WTC11 (cell line): ENCODE results near the gene WNK2. TPM values are rescaled to one million over a fixed set of nuclear protein-coding genes. Genes with fewer than 3 reads are reported as not detected.
A peak's percentile ranks its signal among the peaks of the same experiment; 100 is the strongest.

Experiments used
- ATAC-seq: fragments of 200-7000 bp; cut with Tn5 transposase; 2 replicates; pipeline ENCODE4 v1.10.0; 2021; ENCODE audit warnings: mild to moderate bottlenecking, moderate library complexity
- CTCF ChIA-PET: fragments of 300-600 bp; sonication (Branson Sonifier 250); formaldehyde crosslinking; loops from one replicate; lab custom pipeline; 2021; ENCODE audit warnings: antibody characterized with exemption; lab: Charles Lee
- POLR2A ChIA-PET: fragments of 350-600 bp; sonication (Branson Sonifier 250); formaldehyde crosslinking; loops from one replicate; lab custom pipeline; 2021; ENCODE audit warnings: antibody characterized with exemption; lab: Charles Lee
- DNase-seq: peaks from one replicate; pipeline ENCODE4 v3.0.0; 2021; ENCODE audit warnings: low spot score
- H3K27ac Mint-ChIP-seq: 2 replicates; pipeline ENCODE4 v1.8.0; 2021; ENCODE audit warnings: mixed read lengths
- H3K27me3 Mint-ChIP-seq: 2 replicates; pipeline ENCODE4 v1.8.0; 2021; ENCODE audit warnings: low read depth, mild to moderate bottlenecking, moderate library complexity, mixed read lengths
- H3K36me3 Mint-ChIP-seq: 2 replicates; pipeline ENCODE4 v1.8.0; 2021; ENCODE audit warnings: mixed read lengths
- H3K4me1 Mint-ChIP-seq: 2 replicates; pipeline ENCODE4 v1.8.0; 2022; ENCODE audit warnings: mixed read lengths
- H3K4me3 Mint-ChIP-seq: 2 replicates; pipeline ENCODE4 v1.8.0; 2021; ENCODE audit warnings: mild to moderate bottlenecking, moderate library complexity, mixed read lengths
- H3K9me3 Mint-ChIP-seq: 2 replicates; pipeline ENCODE4 v1.8.0; 2021; ENCODE audit warnings: mixed read lengths
- AR ChIP-seq: fragments of 250-450 bp; sonication (Bioruptor Pico); IDR thresholded peaks from 2 replicates; pipeline ENCODE4 v1.9.0; 2021; ENCODE audit warnings: mild to moderate bottlenecking
- CREM ChIP-seq: sonication (generic); formaldehyde crosslinking; IDR thresholded peaks from 2 replicates; pipeline ENCODE4 v1.8.1; 2022; ENCODE audit warnings: mild to moderate bottlenecking, missing genetic modification reagents, moderate library complexity
- GTF2I ChIP-seq: fragments of 250-450 bp; sonication (Bioruptor Pico); conservative IDR thresholded peaks from 2 replicates; pipeline ENCODE4 v1.4.0; 2021; ENCODE audit warnings: mild to moderate bottlenecking
- IRF2 ChIP-seq: sonication (generic); formaldehyde crosslinking; IDR thresholded peaks from 2 replicates; pipeline ENCODE4 v1.8.0; 2022; ENCODE audit warnings: low read depth, missing genetic modification reagents, borderline replicate concordance
- MLX ChIP-seq: sonication (generic); formaldehyde crosslinking; IDR thresholded peaks from 2 replicates; pipeline ENCODE4 v1.8.1; 2023; ENCODE audit warnings: mild to moderate bottlenecking, missing genetic modification reagents, moderate library complexity
- ZBTB21 ChIP-seq: sonication (generic); formaldehyde crosslinking; IDR thresholded peaks from 2 replicates; pipeline ENCODE4 v1.8.1; 2023; ENCODE audit warnings: mild to moderate bottlenecking, missing genetic modification reagents, borderline replicate concordance
- ZNF263 ChIP-seq: sonication (generic); formaldehyde crosslinking; IDR thresholded peaks from 2 replicates; pipeline ENCODE4 v1.8.1; 2022; ENCODE audit warnings: low read depth, mild to moderate bottlenecking, moderate library complexity, missing genetic modification reagents
- ZNF423 ChIP-seq: fragments of 250-450 bp; sonication (Bioruptor Pico); IDR thresholded peaks from 2 replicates; pipeline ENCODE4 v2.1.2; 2022; ENCODE audit warnings: mild to moderate bottlenecking, moderate library complexity
- total RNA-seq: library from RNA; stranded (reverse); gene quantifications from 3 replicates; pipeline ENCODE4 v1.2.3, GENCODE V29; 2021
- TF ChIP-seq, protein P1 (sequence below): fragments of 250-450 bp; sonication (Bioruptor Pico); IDR thresholded peaks from 2 replicates; pipeline ENCODE4 v2.1.2; 2022; ENCODE audit warnings: mild to moderate bottlenecking, moderate library complexity
- TF ChIP-seq, protein P2 (sequence below): sonication (generic); formaldehyde crosslinking; IDR thresholded peaks from 2 replicates; pipeline ENCODE4 v1.8.0; 2023; ENCODE audit warnings: mild to moderate bottlenecking, missing genetic modification reagents
- TF ChIP-seq, protein P3 (sequence below): sonication (generic); formaldehyde crosslinking; IDR thresholded peaks from 2 replicates; pipeline ENCODE4 v1.8.0; 2022; ENCODE audit warnings: mild to moderate bottlenecking, missing genetic modification reagents
- TF ChIP-seq, protein P4 (sequence below): sonication (generic); formaldehyde crosslinking; IDR thresholded peaks from 2 replicates; pipeline ENCODE4 v1.8.1; 2023; ENCODE audit warnings: mild to moderate bottlenecking, missing genetic modification reagents
- TF ChIP-seq, protein P5 (sequence below): fragments of 250-450 bp; sonication (Bioruptor Pico); IDR thresholded peaks from 2 replicates; pipeline ENCODE4 v1.9.0; 2021; ENCODE audit warnings: moderate library complexity, mild to moderate bottlenecking, inconsistent platforms, borderline replicate concordance
- TF ChIP-seq, protein P6 (sequence below): fragments of 200-600 bp; IDR thresholded peaks from 2 replicates; pipeline ENCODE4 v1.8.0; 2022; ENCODE audit warnings: antibody characterized with exemption
- TF ChIP-seq, protein P7 (sequence below): sonication (generic); formaldehyde crosslinking; IDR thresholded peaks from 2 replicates; pipeline ENCODE4 v1.8.1; 2022; ENCODE audit warnings: low read depth, missing genetic modification reagents, borderline replicate concordance

Gene WNK2
- total RNA-seq, 1 experiment from 2014 or later: 120 TPM

- TF ChIP-seq MLX: no peak
Measured at GRCh38 chr9:93244101-93244500, 60.2 kb downstream of the WNK2 start (continued).

- CTCF ChIA-PET: interaction anchor here (0.5 to 1.7 kb wide), 2 partner anchors 91 to 373 kb away, joined by 3 to 5 read pairs; no protein-coding TSS in a partner anchor
- ATAC-seq (no peak), DNase-seq (no peak)
- Mint-ChIP-seq H3K27me3 (no peaks in the 10 kb centered on the region), H3K27ac (no peak overlapping the region; the same call in 1 of the 2 replicates), H3K4me3 (no peak overlapping the region), H3K36me3 (peaks cover 10% of the 10 kb centered on the region), H3K9me3 (no peaks in the 10 kb centered on the region), H3K4me1 (peaks cover 18% of the 10 kb centered on the region)
- TF ChIP-seq, protein P1, sequence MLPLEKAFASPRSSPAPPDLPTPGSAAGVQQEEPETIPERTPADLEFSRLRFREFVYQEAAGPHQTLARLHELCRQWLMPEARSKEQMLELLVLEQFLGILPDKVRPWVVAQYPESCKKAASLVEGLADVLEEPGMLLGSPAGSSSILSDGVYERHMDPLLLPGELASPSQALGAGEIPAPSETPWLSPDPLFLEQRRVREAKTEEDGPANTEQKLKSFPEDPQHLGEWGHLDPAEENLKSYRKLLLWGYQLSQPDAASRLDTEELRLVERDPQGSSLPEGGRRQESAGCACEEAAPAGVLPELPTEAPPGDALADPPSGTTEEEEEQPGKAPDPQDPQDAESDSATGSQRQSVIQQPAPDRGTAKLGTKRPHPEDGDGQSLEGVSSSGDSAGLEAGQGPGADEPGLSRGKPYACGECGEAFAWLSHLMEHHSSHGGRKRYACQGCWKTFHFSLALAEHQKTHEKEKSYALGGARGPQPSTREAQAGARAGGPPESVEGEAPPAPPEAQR: no peak
- TF ChIP-seq ZNF423 (CRISPR knock-in tag) (no peak), ZBTB21 (no peak), ZNF263 (CRISPR knock-in tag) (no peak), GTF2I (CRISPR knock-in tag) (no peak)
- TF ChIP-seq, protein P2, sequence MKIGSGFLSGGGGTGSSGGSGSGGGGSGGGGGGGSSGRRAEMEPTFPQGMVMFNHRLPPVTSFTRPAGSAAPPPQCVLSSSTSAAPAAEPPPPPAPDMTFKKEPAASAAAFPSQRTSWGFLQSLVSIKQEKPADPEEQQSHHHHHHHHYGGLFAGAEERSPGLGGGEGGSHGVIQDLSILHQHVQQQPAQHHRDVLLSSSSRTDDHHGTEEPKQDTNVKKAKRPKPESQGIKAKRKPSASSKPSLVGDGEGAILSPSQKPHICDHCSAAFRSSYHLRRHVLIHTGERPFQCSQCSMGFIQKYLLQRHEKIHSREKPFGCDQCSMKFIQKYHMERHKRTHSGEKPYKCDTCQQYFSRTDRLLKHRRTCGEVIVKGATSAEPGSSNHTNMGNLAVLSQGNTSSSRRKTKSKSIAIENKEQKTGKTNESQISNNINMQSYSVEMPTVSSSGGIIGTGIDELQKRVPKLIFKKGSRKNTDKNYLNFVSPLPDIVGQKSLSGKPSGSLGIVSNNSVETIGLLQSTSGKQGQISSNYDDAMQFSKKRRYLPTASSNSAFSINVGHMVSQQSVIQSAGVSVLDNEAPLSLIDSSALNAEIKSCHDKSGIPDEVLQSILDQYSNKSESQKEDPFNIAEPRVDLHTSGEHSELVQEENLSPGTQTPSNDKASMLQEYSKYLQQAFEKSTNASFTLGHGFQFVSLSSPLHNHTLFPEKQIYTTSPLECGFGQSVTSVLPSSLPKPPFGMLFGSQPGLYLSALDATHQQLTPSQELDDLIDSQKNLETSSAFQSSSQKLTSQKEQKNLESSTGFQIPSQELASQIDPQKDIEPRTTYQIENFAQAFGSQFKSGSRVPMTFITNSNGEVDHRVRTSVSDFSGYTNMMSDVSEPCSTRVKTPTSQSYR (CRISPR knock-in tag): no peak
- TF ChIP-seq, protein P3, sequence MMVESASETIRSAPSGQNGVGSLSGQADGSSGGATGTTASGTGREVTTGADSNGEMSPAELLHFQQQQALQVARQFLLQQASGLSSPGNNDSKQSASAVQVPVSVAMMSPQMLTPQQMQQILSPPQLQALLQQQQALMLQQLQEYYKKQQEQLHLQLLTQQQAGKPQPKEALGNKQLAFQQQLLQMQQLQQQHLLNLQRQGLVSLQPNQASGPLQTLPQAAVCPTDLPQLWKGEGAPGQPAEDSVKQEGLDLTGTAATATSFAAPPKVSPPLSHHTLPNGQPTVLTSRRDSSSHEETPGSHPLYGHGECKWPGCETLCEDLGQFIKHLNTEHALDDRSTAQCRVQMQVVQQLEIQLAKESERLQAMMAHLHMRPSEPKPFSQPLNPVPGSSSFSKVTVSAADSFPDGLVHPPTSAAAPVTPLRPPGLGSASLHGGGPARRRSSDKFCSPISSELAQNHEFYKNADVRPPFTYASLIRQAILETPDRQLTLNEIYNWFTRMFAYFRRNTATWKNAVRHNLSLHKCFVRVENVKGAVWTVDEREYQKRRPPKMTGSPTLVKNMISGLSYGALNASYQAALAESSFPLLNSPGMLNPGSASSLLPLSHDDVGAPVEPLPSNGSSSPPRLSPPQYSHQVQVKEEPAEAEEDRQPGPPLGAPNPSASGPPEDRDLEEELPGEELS (CRISPR knock-in tag): no peak
- TF ChIP-seq, protein P4, sequence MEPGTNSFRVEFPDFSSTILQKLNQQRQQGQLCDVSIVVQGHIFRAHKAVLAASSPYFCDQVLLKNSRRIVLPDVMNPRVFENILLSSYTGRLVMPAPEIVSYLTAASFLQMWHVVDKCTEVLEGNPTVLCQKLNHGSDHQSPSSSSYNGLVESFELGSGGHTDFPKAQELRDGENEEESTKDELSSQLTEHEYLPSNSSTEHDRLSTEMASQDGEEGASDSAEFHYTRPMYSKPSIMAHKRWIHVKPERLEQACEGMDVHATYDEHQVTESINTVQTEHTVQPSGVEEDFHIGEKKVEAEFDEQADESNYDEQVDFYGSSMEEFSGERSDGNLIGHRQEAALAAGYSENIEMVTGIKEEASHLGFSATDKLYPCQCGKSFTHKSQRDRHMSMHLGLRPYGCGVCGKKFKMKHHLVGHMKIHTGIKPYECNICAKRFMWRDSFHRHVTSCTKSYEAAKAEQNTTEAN (CRISPR knock-in tag): no peak
- TF ChIP-seq, protein P5, sequence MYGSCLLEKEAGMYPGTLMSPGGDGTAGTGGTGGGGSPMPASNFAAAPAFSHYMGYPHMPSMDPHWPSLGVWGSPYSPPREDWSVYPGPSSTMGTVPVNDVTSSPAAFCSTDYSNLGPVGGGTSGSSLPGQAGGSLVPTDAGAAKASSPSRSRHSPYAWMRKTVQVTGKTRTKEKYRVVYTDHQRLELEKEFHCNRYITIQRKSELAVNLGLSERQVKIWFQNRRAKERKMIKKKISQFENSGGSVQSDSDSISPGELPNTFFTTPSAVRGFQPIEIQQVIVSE: no peak
- POLR2A ChIA-PET: no interaction called here
Measured at GRCh38 chr9:93244510-93245436, 60.8 kb downstream of the WNK2 start.

DNA sequence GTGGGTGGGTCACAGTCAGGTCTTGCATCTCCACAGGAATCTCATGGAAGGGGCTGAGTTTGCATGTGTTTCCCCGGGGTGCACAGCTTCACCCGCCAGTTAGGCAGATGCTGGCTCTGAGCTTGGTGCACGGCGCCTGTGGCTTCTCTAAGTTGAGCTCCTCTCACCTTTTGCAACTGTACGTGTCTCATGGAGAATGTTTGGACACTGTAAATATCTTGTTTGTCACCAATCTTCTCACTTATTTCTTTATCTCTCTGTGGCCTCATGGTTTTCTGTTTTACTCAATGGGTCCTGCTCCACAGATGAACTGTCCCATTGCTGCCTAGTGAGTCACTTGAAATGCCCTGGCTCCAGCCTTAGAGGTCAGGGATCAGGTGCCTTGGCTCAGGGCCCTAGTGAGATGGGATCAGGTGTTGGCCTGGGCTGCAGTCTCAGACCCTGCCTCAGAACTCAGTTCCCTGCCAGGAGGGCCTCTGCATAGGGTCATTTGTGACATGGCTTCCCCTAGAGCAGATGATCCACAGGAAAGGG is 61.6 kb downstream of the WNK2 start:
- Mint-ChIP-seq H3K27ac (peak overlapping the region; percentile 46; the same call in 1 of the 2 replicates), H3K36me3 (peaks cover 12% of the 10 kb centered on the region; the same call in 1 of the 2 replicates), H3K9me3 (no peaks in the 10 kb centered on the region), H3K4me1 (peaks cover 18% of the 10 kb centered on the region), H3K27me3 (no peaks in the 10 kb centered on the region), H3K4me3 (no peak overlapping the region)
- ATAC-seq (no peak), DNase-seq (no peak)
- POLR2A ChIA-PET: no interaction called here
- CTCF ChIA-PET: interaction anchor here (0.5 kb wide), 1 partner anchor 374 kb away, joined by 3 read pairs; no protein-coding TSS in a partner anchor
- TF ChIP-seq IRF2 (CRISPR knock-in tag) (no peak), AR (CRISPR knock-in tag) (no peak), CREM (CRISPR knock-in tag) (no peak)
- TF ChIP-seq, protein P6, sequence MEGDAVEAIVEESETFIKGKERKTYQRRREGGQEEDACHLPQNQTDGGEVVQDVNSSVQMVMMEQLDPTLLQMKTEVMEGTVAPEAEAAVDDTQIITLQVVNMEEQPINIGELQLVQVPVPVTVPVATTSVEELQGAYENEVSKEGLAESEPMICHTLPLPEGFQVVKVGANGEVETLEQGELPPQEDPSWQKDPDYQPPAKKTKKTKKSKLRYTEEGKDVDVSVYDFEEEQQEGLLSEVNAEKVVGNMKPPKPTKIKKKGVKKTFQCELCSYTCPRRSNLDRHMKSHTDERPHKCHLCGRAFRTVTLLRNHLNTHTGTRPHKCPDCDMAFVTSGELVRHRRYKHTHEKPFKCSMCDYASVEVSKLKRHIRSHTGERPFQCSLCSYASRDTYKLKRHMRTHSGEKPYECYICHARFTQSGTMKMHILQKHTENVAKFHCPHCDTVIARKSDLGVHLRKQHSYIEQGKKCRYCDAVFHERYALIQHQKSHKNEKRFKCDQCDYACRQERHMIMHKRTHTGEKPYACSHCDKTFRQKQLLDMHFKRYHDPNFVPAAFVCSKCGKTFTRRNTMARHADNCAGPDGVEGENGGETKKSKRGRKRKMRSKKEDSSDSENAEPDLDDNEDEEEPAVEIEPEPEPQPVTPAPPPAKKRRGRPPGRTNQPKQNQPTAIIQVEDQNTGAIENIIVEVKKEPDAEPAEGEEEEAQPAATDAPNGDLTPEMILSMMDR: no peak
- TF ChIP-seq, protein P7, sequence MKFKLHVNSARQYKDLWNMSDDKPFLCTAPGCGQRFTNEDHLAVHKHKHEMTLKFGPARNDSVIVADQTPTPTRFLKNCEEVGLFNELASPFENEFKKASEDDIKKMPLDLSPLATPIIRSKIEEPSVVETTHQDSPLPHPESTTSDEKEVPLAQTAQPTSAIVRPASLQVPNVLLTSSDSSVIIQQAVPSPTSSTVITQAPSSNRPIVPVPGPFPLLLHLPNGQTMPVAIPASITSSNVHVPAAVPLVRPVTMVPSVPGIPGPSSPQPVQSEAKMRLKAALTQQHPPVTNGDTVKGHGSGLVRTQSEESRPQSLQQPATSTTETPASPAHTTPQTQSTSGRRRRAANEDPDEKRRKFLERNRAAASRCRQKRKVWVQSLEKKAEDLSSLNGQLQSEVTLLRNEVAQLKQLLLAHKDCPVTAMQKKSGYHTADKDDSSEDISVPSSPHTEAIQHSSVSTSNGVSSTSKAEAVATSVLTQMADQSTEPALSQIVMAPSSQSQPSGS: no peak
